HUES48 (cell line): ENCODE results near the gene SMIM36.

Experiments used
- H3K27ac ChIP-seq: one replicate; pipeline ENCODE4 v1.7.0; 2013; ENCODE audit warnings: low read depth, low read length, inconsistent platforms
- H3K27me3 ChIP-seq: 2 replicates; pipeline ENCODE4 v1.6.1; 2013; ENCODE audit warnings: mild to moderate bottlenecking, low read length; ENCODE audit not compliant: control insufficient read depth, insufficient read depth
- H3K36me3 ChIP-seq: 2 replicates; pipeline ENCODE4 v1.6.1; 2013; ENCODE audit warnings: low read length; ENCODE audit not compliant: control insufficient read depth, insufficient read depth
- H3K4me1 ChIP-seq: 2 replicates; pipeline ENCODE4 v1.6.1; 2013; ENCODE audit warnings: mild to moderate bottlenecking, low read length; ENCODE audit not compliant: control insufficient read depth, insufficient read depth
- H3K4me3 ChIP-seq: 2 replicates; pipeline ENCODE4 v1.5.1; 2013; ENCODE audit warnings: mild to moderate bottlenecking, low read depth, low read length
- H3K9ac ChIP-seq: 2 replicates; pipeline ENCODE4 v1.6.1; 2013; ENCODE audit warnings: mild to moderate bottlenecking, low read depth, low read length, moderate library complexity
- H3K9me3 ChIP-seq: 2 replicates; pipeline ENCODE4 v1.6.1; 2013; ENCODE audit warnings: low read length; ENCODE audit not compliant: control insufficient read depth, insufficient read depth

The SMIM36 gene

DNA sequence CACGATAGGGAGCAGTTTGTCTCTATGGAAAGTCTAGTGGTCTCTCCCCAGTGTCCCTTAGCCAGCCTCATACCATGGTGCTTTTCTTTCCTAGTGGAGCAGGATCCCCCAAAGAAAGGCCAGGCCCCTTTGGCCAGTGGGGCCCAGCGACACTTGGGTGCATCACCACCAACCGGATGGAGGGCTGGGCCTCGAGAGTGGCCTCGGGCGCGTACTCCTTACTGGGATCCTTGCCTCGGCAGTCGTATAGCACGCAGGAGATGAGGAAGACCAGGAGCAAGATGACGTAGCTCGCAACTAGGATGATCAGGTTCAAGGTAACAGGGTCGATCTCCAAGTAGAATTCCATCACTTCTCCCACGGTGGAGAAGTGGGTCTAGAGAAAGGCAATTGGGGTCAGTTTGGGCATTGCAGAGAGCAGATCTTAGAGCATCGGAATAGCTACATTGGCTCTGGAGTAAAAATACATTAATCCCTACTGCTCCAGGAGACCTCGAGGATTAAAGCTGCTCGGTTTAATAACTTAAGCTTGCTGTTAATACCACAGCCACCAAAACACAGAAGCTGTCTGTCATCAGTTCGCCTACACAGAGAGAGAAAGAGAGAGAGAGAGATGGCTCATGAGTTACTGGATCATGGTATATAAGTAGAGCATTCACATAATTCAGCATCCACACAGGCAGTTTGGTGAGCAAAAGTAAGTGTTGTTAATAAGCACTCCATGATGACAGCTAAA lies at the start of gene SMIM36:
SMIM36 (minus strand) TSS at position 467 of the 736 bp plus-strand sequence.
- Histone ChIP-seq H3K9me3 (no peaks in the 10 kb centered on the region), H3K27ac (no peak within 1 kb of the TSS), H3K27me3 (no peaks in the 10 kb centered on the region), H3K4me1 (peaks cover 6% of the 10 kb centered on the region), H3K36me3 (no peaks in the 10 kb centered on the region), H3K9ac (no peak within 1 kb of the TSS), H3K4me3 (no peak within 1 kb of the TSS)

- Histone ChIP-seq H3K9me3 (no peaks in the 10 kb centered on the region), H3K9ac (no peak overlapping the region), H3K27ac (no peak overlapping the region), H3K4me1 (peaks cover 10% of the 10 kb centered on the region), H3K27me3 (no peaks in the 10 kb centered on the region), H3K4me3 (no peak overlapping the region), H3K36me3 (no peaks in the 10 kb centered on the region)
Measured at GRCh38 chr17:55555772-55556171, 44.5 kb upstream of the SMIM36 start.

DNA sequence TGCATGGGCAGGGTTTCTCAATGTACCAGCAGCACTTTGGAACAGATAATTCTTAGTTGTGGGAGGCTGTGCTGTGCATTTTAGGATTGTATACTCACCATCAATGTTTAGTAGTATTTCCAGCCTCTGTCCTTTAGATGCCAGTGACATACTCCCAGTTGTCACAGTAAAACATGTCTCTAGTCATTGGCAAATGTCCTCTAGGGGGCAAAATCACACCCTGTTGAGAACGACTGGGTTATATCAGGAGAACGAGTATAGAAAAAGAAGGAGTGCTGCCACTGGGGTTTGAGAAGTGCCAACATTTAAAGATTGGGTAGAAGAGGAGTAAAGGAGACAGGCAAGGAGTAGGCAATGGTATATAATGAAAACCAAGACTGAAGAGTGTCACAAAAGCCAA lies 37.9 kb upstream of the SMIM36 start:
- H3K9ac ChIP-seq: no peak overlapping the region
- no peaks in the 10 kb centered on the region for H3K9me3 ChIP-seq
- H3K27ac ChIP-seq: no peak overlapping the region
- no peak overlapping the region for H3K4me3 ChIP-seq
- H3K4me1 ChIP-seq: peaks cover 10% of the 10 kb centered on the region
- no peaks in the 10 kb centered on the region for H3K36me3 ChIP-seq
- no peaks in the 10 kb centered on the region for H3K27me3 ChIP-seq

DNA sequence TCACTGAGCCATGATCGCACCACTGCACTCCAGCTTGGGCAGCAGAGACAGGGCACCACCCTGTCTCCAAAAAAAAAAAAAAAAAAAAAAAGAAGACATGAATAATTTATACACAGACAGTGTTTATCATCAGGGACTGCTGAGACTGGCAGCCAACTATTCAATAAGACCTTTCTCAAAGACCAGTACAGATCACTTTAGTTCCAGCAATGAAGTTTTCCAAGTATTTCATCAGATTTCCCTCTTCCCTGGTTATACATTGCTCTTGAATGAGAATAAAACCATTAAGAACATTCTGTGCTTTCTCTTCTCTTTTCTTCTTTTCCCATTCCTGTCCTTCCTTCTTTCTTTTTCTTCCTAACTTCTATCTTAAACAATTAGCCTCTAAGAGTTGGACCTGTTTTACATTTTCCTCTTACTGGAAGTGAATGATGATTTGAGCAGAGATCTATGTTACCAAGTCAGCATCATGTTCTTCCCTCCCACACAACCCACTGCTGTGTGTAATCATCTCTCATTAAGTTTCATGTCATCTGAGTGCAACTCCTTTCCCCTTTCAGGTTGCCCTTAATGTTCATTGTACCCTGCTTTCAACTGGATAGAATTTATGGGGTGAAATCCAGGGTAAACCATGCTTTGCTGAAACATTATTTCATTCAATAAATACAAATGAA lies 35.9 kb upstream of the SMIM36 start:
- Histone ChIP-seq H3K27me3 (no peaks in the 10 kb centered on the region), H3K9ac (no peak overlapping the region), H3K4me3 (no peak overlapping the region), H3K4me1 (peaks cover 2% of the 10 kb centered on the region), H3K36me3 (no peaks in the 10 kb centered on the region), H3K9me3 (no peaks in the 10 kb centered on the region), H3K27ac (no peak overlapping the region)

DNA sequence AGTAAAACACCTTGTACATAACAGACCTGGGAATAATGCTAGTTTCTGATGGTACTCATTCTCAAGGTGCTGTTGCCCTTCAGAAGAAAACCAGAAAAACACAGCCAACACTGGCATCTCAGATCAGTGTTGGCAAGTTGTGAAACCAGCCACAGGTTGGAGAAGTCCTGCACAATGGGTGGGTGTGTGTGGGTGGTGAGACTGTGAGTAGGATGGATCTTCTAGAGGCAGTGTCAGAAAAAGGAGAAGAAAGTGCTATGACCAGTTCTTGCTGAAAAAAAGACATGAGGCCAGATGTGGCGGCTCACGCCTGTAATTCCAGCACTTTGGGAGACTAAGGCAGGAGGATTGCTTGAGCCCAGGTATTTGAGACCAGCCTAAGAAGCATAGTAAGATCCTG lies 35.2 kb upstream of the SMIM36 start:
- Histone ChIP-seq H3K4me1 (no peaks in the 10 kb centered on the region), H3K9ac (no peak overlapping the region), H3K4me3 (no peak overlapping the region), H3K36me3 (no peaks in the 10 kb centered on the region), H3K27me3 (no peaks in the 10 kb centered on the region), H3K27ac (no peak overlapping the region), H3K9me3 (no peaks in the 10 kb centered on the region)

DNA sequence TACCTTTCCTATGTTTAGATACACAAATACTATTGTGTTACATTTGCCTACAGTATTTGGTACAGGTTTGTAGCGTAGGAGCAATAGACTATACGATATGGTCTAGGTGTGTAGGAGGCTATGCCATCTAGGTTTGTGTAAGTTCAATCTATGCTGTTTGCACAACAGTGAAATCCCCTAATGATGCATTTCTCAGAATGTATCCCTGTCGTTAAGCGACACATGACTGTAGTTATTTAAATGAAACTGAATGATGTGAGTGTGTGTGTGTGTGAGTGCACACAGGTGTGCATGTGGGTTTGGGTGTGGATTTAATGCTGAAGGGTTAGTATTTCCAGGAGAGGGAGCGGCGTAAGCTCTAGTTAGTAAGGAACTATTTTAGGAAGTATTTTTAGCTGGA lies 34.6 kb upstream of the SMIM36 start:
- Histone ChIP-seq H3K36me3 (no peaks in the 10 kb centered on the region), H3K9me3 (no peaks in the 10 kb centered on the region), H3K4me1 (no peaks in the 10 kb centered on the region), H3K27ac (no peak overlapping the region), H3K27me3 (no peaks in the 10 kb centered on the region), H3K4me3 (no peak overlapping the region), H3K9ac (no peak overlapping the region)

GRCh38 chr17:55543709-55544108 lies 32.5 kb upstream of the SMIM36 start:
- Histone ChIP-seq H3K4me1 (no peaks in the 10 kb centered on the region), H3K27me3 (no peaks in the 10 kb centered on the region), H3K9me3 (no peaks in the 10 kb centered on the region), H3K9ac (no peak overlapping the region), H3K36me3 (no peaks in the 10 kb centered on the region), H3K27ac (no peak overlapping the region), H3K4me3 (no peak overlapping the region)

DNA sequence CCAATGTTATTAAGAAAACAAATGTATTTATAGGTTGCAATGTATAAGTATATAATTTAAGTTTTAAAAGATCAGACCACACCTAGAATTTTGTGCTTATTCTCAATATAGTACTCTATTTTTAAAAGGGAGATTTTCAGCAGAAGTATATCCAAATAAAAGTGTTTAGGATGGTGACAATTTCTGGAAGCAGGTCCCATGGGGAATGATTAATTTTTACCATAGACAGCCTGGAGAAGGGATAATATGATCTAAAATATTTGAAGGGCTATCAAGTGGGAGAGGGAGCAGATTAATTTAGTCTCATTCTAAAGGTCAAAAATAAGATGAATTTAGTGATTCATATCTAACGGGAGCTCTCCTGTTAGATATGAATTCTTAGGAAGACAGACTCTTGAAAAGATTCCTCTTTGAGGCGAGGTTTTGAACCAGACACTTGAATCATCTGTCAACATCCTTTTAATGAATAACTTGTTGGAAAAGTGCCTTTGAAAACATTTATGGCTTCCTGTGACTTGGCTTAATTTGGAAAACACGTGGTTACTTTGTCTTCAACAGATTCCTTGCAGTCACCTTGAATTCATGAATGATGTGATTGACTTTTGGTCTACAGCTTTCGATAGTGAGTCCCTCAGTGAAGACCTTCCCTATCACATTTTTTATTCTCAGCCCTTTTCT lies 29.3 kb upstream of the SMIM36 start:
- H3K9ac ChIP-seq: no peak overlapping the region
- H3K27me3 ChIP-seq: no peaks in the 10 kb centered on the region
- H3K9me3 ChIP-seq: no peaks in the 10 kb centered on the region
- no peaks in the 10 kb centered on the region for H3K4me1 ChIP-seq
- no peak overlapping the region for H3K27ac ChIP-seq
- H3K4me3 ChIP-seq: no peak overlapping the region
- H3K36me3 ChIP-seq: no peaks in the 10 kb centered on the region

DNA sequence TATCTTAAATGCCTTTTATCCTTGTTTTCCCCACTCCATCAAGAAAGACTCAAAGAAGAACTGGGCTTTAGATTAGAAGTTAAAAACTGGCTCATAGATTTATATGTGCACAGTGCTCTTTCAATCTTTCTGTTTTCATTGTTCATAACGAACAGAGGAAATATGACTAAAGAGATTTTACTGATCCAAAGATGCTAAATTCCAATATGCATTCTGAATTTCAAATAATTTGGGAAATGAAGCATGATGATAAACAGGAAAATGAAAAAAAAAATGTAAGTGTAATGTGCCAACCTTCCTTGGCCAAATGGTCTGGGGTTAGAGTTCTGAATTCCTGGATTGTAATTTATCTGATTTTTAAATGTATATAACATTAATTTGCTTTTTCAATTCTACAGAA lies 25.0 kb upstream of the SMIM36 start:
- H3K27me3 ChIP-seq: no peaks in the 10 kb centered on the region
- no peaks in the 10 kb centered on the region for H3K9me3 ChIP-seq
- H3K4me1 ChIP-seq: no peaks in the 10 kb centered on the region
- H3K9ac ChIP-seq: no peak overlapping the region
- no peak overlapping the region for H3K27ac ChIP-seq
- H3K4me3 ChIP-seq: no peak overlapping the region
- no peaks in the 10 kb centered on the region for H3K36me3 ChIP-seq

GRCh38 chr17:55533608-55534007 lies 22.4 kb upstream of the SMIM36 start:
- Histone ChIP-seq H3K27ac (no peak overlapping the region), H3K27me3 (no peaks in the 10 kb centered on the region), H3K4me1 (no peaks in the 10 kb centered on the region), H3K36me3 (no peaks in the 10 kb centered on the region), H3K9ac (no peak overlapping the region), H3K4me3 (no peak overlapping the region), H3K9me3 (no peaks in the 10 kb centered on the region)

DNA sequence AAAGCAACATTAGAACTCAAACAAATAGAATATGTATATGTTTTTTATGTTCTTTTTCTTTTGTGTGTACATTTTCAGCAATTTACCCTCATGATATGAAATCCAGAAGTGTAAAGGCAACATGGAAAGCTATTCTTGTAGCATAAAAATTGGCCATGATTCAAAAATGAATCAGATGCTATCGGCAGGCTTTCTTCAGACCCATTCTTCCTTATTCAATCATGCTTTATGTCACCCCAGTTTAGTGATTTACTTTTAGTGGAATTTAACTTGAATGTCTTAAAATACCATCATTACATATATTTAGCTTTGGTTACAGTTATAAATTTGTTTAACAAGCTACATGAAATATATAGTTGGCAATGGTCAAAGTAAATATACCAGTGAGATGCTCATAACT lies 21.4 kb upstream of the SMIM36 start:
- no peaks in the 10 kb centered on the region for H3K9me3 ChIP-seq
- peaks cover 3% of the 10 kb centered on the region; the same call in 1 of the 2 replicates for H3K4me1 ChIP-seq
- no peak overlapping the region for H3K9ac ChIP-seq
- no peaks in the 10 kb centered on the region for H3K27me3 ChIP-seq
- no peaks in the 10 kb centered on the region for H3K36me3 ChIP-seq
- H3K4me3 ChIP-seq: no peak overlapping the region
- H3K27ac ChIP-seq: no peak overlapping the region
